GM19438 (cell line): ENCODE measurements around the gene NCR2.

Experiments used
- ATAC-seq: cut with Tn5 transposase; IDR thresholded peaks from one replicate; pipeline ENCODE4 v1.9.1; 2021; ENCODE audit warnings: low read depth; ENCODE audit not compliant: unreplicated experiment

NCR2 gene

DNA sequence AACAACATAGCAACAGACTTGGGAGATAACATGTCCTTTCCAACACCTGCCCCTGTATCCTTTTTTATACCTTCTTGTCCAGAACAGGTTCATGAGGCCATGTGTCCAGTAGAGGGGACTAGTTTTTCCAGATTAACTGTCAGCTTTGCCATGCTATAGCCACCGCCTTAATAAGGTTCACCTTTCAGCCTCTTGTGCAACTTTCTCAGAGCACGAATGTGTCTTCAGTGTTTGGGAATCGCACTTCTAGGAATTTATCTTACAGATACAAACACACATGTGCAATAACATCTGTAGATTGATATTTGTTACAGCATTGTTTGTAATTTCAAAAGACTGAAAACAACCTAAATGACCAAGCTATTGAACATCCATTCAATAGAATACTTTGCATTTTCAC lies 21.4 kb downstream of the NCR2 start:
- no peak for ATAC-seq

GRCh38 chr6:41358503-41358902 lies 23.1 kb downstream of the NCR2 start:
- ATAC-seq = no peak

DNA sequence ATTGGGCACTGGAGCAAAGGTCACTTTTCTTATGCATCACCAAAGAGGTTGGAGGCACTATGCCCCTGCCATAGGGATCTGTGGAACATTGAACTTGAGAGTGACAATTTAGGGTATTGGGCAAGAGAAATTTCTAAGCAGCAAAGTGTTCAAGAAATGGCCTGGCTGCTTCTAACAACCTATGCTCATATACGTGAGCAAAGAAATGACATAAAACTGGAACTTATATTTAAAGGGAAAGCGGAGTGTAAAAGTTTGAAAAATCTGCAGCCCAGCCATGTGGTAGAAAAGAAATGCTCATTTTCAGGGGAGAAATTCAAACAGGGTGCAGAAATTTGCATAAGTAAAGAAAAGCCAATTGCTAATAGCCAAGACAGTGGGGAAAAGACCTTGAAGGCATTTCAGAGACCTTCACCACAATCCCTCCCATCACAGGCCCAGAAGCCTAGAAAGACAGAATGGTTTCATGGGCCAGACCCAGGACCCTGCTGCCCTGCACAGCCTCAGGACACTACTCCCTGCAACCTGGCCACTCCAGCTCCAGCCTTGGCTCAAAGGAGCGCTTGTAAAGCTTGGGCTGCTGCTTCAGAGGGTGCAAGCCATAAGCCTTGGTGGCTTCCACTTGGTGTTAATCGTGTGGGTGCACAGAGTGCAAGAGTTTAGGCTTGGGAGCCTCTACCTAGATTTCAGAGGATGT lies 24.4 kb downstream of the NCR2 start:
- ATAC-seq = no peak

DNA sequence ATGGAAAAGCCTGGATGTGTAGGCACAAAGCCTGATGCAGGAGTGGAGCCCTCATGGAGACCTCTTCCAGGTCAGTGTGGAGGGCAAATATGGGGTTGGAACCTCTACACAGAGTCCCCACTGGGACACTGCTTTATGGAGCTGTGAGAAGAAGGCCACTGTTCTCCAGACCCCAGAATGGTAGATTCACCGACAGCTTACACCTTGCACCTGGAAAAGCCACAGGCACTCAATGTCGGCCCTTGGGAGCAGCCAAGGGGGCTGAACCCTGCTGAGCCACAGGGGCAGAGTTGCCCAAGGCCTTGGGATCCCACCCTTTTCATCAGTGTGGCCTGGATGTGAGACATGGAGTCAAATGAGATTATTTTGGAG lies 24.9 kb downstream of the NCR2 start:
- no peak for ATAC-seq

- ATAC-seq = no peak
Observed at GRCh38 chr6:41366150-41366549, 30.7 kb downstream of the NCR2 start.

DNA sequence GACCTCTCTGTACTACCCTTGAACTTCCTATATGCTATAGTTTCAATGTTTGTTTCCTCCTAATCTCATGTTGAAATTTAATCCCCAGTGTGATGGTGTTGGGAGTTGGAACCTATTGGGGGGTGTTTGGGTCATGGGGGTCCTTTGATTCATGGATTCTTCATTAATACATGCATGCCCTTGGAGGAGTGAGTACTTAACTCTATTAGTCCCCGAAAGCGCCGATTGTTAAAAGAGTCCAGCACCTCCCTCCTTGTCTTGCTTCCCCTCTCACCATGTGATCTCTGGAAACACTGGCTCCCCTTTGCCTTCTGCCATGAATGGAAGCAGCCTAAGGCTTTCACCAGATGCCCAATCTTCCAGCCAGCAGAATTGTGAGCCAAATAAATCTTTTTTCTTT lies 31.7 kb downstream of the NCR2 start:
- ATAC-seq = no peak

DNA sequence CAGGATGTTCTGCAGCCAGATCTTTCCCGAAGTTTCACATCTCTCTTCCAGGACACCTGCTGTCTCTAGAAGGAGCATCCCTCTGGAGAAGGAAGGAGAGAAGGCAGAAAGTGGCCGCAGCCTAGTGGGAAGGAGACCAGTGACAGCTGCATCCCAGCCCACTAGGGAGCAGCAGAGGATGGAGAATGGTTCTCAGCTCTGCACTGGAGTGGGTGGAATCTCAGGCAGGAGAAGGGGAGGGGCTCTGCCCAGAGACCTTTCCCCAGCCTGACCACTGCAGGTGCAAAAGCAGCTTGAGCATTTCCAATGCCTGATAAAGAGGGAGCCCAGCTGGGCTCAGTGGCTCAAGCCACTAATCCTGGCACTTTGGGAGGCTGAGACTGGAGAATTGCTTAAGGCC lies 32.3 kb downstream of the NCR2 start:
- no peak for ATAC-seq

GRCh38 chr6:41370488-41371111 lies 35.2 kb downstream of the NCR2 start:
- ATAC-seq = no peak

DNA sequence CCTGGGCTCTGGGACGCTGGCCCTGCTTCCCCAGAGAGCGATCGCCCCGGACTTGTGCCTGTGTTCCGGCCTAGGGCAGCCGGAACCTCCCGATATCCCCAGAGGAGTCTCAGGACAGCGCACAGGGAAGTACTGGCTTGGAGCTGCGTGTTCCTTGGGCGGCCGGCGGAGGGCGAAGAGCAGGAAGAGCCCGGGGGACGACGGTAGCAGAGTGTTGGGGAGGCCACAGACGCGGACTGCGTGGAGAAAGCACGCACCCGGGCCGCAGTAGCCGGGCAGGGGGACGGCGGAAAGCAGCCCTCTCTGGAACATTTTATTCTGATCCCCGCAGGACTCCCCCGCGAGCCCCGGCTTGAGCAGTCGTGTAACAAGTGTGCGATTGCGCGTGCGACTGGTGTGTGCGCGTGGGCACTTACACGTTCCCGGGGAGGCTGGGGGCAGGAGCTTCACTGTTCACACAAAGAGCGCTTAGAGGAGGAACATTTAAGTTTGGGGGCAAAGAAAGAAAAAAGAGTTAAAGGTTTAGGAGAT lies 36.1 kb downstream of the NCR2 start:
- ATAC-seq = no peak

GRCh38 chr6:41371992-41372831 lies 36.8 kb downstream of the NCR2 start:
- no peak for ATAC-seq

DNA sequence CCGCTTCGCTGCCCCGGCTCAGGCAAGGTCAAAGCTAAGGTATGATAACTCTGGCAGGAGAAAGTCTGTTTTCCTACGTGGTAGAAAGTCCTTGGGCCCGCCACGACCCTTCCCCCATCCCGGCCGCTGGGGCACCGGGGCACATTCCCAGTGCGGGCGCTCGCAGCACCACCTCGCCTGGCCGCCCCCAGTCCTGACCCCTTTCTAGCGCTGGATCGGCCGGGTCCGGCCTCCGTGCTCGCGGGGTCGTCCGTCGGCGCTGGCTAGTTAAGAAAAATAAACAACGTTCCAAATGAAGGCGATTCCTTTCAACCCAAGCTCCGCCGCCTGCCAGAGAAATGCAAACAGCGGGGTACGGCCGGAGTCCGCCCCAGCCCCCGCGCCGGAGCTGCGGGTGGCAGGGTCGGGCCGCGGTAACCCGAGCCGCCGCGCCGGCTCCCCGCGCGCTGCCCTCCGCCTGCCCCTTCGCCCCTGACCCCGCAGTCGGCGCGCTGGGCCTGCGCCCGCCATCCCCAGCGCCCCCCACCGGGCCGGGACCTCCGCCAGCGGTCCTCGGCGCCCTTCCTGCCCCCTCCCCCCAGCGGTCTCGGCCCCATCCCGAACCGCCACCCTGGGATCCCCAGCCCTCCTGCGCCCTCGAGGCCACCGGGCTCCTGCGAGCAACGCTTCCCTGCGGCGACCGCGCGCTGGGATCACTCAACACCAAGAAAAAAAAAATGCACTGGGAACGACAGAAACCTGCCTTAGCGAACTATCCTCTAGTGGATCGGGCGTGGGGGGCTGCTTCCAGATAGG lies 37.6 kb downstream of the NCR2 start:
- no peak for ATAC-seq

GRCh38 chr6:41373627-41373918 lies 38.2 kb downstream of the NCR2 start:
- ATAC-seq = no peak

GRCh38 chr6:41373919-41374617 lies 38.7 kb downstream of the NCR2 start:
- no peak for ATAC-seq

- ATAC-seq = no peak
Observed at GRCh38 chr6:41374618-41375590, 39.5 kb downstream of the NCR2 start.

DNA sequence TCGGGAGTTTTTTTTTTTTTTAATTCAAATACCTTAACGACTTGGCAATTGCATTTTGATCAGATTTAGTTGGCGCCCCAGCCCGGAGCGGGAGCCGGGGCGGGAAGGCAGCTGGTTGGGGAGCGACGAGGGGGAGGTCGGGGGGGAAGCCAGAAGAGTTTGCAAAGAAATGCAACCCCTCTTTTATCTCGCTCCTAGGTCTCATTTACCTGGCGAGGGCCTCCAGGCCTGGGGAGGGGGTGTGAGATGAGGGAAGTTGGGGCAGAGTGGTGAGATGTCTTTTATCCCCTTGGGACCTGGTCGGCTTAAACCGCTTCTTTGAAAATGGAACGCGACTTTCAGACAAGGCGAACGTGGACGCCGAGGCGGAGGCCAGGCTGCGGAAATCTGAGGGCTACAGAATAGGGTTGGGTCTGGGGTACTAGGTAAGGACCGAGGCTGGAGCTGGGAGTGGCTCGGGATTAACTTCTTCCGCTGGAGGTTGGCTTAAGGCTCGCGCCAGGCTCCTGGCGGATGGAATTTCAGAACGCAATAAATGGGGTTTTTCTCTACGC lies 40.3 kb downstream of the NCR2 start:
- ATAC-seq = no peak

GRCh38 chr6:41376176-41376575 lies 40.8 kb downstream of the NCR2 start:
- no peak for ATAC-seq

DNA sequence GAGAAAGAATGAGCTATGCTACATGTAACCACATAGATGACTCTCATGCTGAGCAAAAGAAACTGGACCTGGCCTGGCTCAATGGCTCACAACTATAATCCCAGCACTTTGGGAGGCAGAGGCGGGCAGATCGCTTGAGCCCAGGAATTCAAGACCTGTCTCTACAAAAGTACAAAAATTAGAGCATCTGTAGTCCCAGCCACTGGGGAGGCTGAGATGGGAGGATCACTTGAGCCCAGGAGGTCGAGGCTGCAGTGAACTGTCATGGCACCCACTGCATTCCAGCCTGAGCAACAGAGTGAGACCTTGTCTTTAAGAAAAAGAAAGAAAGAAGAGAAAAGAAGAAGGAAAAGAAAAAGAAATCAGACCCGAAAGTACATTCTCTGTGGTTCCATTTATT lies 41.7 kb downstream of the NCR2 start:
- no peak for ATAC-seq

GRCh38 chr6:41379306-41379705 lies 43.9 kb downstream of the NCR2 start:
- ATAC-seq = no peak

DNA sequence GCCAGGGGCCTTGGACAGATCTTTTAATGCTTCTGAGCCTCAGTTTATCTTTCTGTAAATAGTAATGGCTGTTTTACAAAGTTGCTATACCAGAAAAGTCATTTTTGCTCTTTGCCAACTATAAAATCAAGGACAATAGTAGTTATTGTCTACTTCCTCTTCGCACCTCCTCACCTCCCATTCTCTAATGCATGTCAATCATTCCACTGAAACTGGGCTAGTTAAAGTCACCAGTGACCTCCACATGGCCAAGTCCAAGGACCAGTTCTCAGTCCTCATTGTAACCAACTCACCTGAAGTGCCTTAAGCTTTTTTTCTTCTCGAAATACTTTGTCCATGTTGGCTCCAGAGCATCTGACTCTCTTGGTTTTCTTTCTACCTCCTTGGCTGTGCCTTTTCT lies 51.2 kb downstream of the NCR2 start:
- ATAC-seq = no peak
